GM12878 (cell line): Measurements from ENCODE around the gene POU2AF1. TPM values are rescaled to one million over a fixed set of nuclear protein-coding genes. Genes with fewer than 3 reads are reported as not detected.

ENCODE experiments used
- CEBPB ChIP-seq, 2 experiments: fragments of 150-350 bp in 1 of 2; IDR thresholded peaks; 2 replicates each; pipeline ENCODE4 v1.6.1; 2012 to 2014; ENCODE audit warnings: low read depth in 2 of 2, low read length in 2 of 2, borderline replicate concordance in 1 of 2, inconsistent platforms in 1 of 2
- EZH2 ChIP-seq: IDR thresholded peaks from 2 replicates; pipeline ENCODE4 v1.6.1; 2012; ENCODE audit warnings: low read depth, mild to moderate bottlenecking, control low read depth, inconsistent platforms, low read length, borderline replicate concordance; ENCODE audit not compliant: control insufficient read depth
- HCFC1 ChIP-seq: fragments of 150-350 bp; IDR thresholded peaks from 2 replicates; pipeline ENCODE4 v1.6.1; 2014; ENCODE audit warnings: low read length
- HDGF ChIP-seq: fragments of 450-650 bp; IDR thresholded peaks from 2 replicates; pipeline ENCODE4 v1.6.1; 2016; ENCODE audit warnings: antibody characterized with exemption
- IKZF2 ChIP-seq, 2 experiments: fragments of 450-650 bp; IDR thresholded peaks; 2 replicates each; pipeline ENCODE4 v1.6.1; 2017; ENCODE audit warnings: mild to moderate bottlenecking in 2 of 2, moderate library complexity in 2 of 2
- JUND ChIP-seq: IDR thresholded peaks from 2 replicates; pipeline ENCODE4 v1.6.1; 2012; ENCODE audit warnings: low read depth, mild to moderate bottlenecking, low read length, improper control_type of control experiment, moderate library complexity
- KAT2A ChIP-seq: conservative IDR thresholded peaks from 2 replicates; pipeline ENCODE4 v1.6.1; 2011; ENCODE audit warnings: low read depth, low read length; ENCODE audit not compliant: control insufficient read depth
- LARP7 ChIP-seq: fragments of 450-650 bp; IDR thresholded peaks from 2 replicates; pipeline ENCODE4 v1.6.1; 2017; ENCODE audit warnings: mild to moderate bottlenecking
- MTA3 ChIP-seq: IDR thresholded peaks from 2 replicates; pipeline ENCODE4 v1.6.1; 2012; ENCODE audit warnings: low read length, inconsistent platforms, borderline replicate concordance
- MYB ChIP-seq: fragments of 150-350 bp; IDR thresholded peaks from 2 replicates; pipeline ENCODE4 v1.6.1; 2014; ENCODE audit warnings: mild to moderate bottlenecking, low read depth, low read length, borderline replicate concordance
- PAX8 ChIP-seq: fragments of 450-650 bp; IDR thresholded peaks from 2 replicates; pipeline ENCODE4 v1.6.1; 2017; ENCODE audit warnings: mild to moderate bottlenecking, moderate library complexity
- PML ChIP-seq: IDR thresholded peaks from 2 replicates; pipeline ENCODE4 v1.6.1; 2012; ENCODE audit warnings: low read length, inconsistent platforms
- RAD51 ChIP-seq: fragments of 450-650 bp; IDR thresholded peaks from 2 replicates; pipeline ENCODE4 v1.6.1; 2016; ENCODE audit warnings: moderate library complexity, mild to moderate bottlenecking, inconsistent platforms
- SPI1 ChIP-seq: IDR thresholded peaks from 2 replicates; pipeline ENCODE4 v1.6.1; 2011; ENCODE audit warnings: low read depth, mild to moderate bottlenecking, low read length, moderate library complexity, borderline replicate concordance; ENCODE audit not compliant: insufficient read depth
- SRF ChIP-seq, 2 experiments: IDR thresholded peaks; 2 replicates each; pipeline ENCODE4 v1.6.1; 2011; ENCODE audit warnings: low read depth in 2 of 2, low read length in 2 of 2, mild to moderate bottlenecking in 1 of 2, moderate library complexity in 1 of 2
- STAT3 ChIP-seq: IDR thresholded peaks from 2 replicates; pipeline ENCODE4 v1.6.1; 2011; ENCODE audit warnings: low read depth, low read length, improper control_type of control experiment
- TCF7 ChIP-seq: IDR thresholded peaks from 2 replicates; pipeline ENCODE4 v1.6.1; 2014; ENCODE audit warnings: antibody characterized with exemption, borderline replicate concordance
- YY1 ChIP-seq: IDR thresholded peaks from 2 replicates; pipeline ENCODE4 v1.6.1; 2011; ENCODE audit warnings: low read depth, mild to moderate bottlenecking, low read length
- polyA plus RNA-seq, 11 experiments: library from polyadenylated mRNA; depleted of rRNA in 4 of 11; unstranded in 6 of 11; stranded (reverse) in 5 of 11; fragments of >200 nt; fragmentation: Nextera tagmentation in 4 of 11; fragmentation: Illumina TruSeq in 1 of 11; extraction: Ambion mirVana in 4 of 11; extraction: Trizol in 1 of 11; gene quantifications; 1 replicate in 1 of 11; 2 replicates in 10 of 11; pipeline versions ENCODE4 v1.2.1 to v1.2.3, GENCODE V29; 2011 to 2016; ENCODE audit warnings: inconsistent platforms in 2 of 11, missing spikeins in 2 of 11, low read depth in 1 of 11
- total RNA-seq, 4 experiments: library from RNA; depleted of rRNA in 3 of 4; stranded (reverse); fragments of >200 nt in 3 of 4; fragmentation: Illumina TruSeq in 1 of 4; extraction: Trizol in 1 of 4; gene quantifications; 2 replicates each; pipeline versions ENCODE4 v1.2.1 to v1.2.3, GENCODE V29; 2013 to 2021
- TF ChIP-seq, protein P1 (sequence below): fragments of 450-650 bp; formaldehyde crosslinking; IDR thresholded peaks from 2 replicates; pipeline ENCODE4 v1.4.0; 2022; ENCODE audit warnings: mild to moderate bottlenecking, moderate library complexity
- TF ChIP-seq, protein P2 (sequence below): fragments of 450-650 bp; conservative IDR thresholded peaks from 2 replicates; pipeline ENCODE4 v1.6.1; 2017; ENCODE audit warnings: mild to moderate bottlenecking, moderate library complexity
- TF ChIP-seq, protein P3 (sequence below): fragments of 450-650 bp; IDR thresholded peaks from 2 replicates; pipeline ENCODE4 v1.6.1; 2016; ENCODE audit warnings: mild to moderate bottlenecking, moderate library complexity, borderline replicate concordance

POU2AF1 gene
- total and polyA plus RNA-seq, 10 of the 15 experiments (the other 5 are each of a cell fraction or from before 2014, with no cell fraction given): 13.1 to 169 (median 75.5) TPM

DNA sequence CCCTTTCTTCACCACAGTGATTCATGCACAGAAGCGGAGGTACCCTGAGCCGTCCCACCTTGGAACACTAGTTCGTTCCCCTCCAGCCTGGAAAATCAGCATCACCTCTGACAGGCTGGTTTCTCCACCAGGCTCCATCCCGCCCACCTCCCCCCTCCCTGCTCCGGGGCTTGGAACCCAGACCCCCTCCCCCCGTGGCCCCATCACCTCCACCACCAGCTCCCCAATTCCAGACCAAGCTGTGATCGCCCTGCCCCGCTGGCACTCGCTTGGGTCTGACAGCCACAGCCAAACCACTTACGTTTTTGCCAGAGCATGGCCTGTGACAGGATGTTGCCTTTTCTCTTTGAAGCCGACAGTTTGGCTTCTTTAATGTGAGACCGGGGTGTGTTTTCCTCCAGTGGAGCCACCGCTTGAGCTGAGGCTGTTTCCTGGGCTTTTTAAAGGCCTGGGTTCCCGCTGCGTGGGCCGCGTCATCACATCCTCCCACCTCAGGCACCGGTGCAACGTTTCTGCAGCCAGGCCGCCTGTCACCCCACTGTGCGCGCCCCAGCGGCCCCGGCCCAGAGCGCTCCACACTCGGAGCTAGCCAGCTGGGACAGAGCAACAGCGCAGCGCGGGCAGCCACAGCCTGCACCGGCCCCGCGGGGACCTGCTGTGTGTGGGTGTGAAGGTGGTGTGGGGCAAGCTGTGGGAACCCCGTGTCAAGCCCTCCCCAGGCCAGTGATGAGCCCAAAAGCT is at the start of gene POU2AF1 (continued):
- TF ChIP-seq, protein P1, sequence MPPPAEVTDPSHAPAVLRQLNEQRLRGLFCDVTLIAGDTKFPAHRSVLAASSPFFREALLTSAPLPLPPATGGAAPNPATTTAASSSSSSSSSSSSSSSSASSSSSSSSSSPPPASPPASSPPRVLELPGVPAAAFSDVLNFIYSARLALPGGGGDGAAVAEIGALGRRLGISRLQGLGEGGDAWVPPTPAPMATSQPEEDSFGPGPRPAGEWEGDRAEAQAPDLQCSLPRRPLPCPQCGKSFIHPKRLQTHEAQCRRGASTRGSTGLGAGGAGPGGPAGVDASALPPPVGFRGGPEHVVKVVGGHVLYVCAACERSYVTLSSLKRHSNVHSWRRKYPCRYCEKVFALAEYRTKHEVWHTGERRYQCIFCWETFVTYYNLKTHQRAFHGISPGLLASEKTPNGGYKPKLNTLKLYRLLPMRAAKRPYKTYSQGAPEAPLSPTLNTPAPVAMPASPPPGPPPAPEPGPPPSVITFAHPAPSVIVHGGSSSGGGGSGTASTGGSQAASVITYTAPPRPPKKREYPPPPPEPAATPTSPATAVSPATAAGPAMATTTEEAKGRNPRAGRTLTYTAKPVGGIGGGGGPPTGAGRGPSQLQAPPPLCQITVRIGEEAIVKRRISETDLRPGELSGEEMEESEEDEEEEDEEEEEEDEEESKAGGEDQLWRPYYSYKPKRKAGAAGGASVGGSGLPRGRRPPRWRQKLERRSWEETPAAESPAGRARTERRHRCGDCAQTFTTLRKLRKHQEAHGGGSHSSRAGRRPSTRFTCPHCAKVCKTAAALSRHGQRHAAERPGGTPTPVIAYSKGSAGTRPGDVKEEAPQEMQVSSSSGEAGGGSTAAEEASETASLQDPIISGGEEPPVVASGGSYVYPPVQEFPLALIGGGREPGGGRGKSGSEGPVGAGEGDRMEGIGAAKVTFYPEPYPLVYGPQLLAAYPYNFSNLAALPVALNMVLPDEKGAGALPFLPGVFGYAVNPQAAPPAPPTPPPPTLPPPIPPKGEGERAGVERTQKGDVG (CRISPR knock-in tag): no peak
- TF ChIP-seq KAT2A: no peak
- no peak for TF ChIP-seq CEBPB (IDR thresholded peaks at IDR 0.05; ENCODE audit: borderline replicate concordance in 1 of 2, low read depth in 2 of 2, low read length in 2 of 2)
- peak; percentile 23; the same call in 1 of the 2 replicates for TF ChIP-seq HCFC1
- TF ChIP-seq STAT3: no peak
- TF ChIP-seq SRF (IDR thresholded peaks at IDR 0.05; ENCODE audit: low read depth in 2 of 2, low read length in 2 of 2): no peak
- no peak for TF ChIP-seq RAD51
- TF ChIP-seq LARP7: peak; percentile 97
- TF ChIP-seq PAX8: no peak
- peak; percentile 97 for TF ChIP-seq PML
- TF ChIP-seq MTA3: no peak
- no peak for TF ChIP-seq TCF7
- TF ChIP-seq, protein P2, sequence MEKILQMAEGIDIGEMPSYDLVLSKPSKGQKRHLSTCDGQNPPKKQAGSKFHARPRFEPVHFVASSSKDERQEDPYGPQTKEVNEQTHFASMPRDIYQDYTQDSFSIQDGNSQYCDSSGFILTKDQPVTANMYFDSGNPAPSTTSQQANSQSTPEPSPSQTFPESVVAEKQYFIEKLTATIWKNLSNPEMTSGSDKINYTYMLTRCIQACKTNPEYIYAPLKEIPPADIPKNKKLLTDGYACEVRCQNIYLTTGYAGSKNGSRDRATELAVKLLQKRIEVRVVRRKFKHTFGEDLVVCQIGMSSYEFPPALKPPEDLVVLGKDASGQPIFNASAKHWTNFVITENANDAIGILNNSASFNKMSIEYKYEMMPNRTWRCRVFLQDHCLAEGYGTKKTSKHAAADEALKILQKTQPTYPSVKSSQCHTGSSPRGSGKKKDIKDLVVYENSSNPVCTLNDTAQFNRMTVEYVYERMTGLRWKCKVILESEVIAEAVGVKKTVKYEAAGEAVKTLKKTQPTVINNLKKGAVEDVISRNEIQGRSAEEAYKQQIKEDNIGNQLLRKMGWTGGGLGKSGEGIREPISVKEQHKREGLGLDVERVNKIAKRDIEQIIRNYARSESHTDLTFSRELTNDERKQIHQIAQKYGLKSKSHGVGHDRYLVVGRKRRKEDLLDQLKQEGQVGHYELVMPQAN: peak; percentile 82
- no peak for TF ChIP-seq SPI1
- TF ChIP-seq IKZF2 (IDR thresholded peaks at IDR 0.05): peak in 1 of 2 experiments; percentile 83; a peak in 3 of 4 replicates
- no peak for TF ChIP-seq MYB
- TF ChIP-seq YY1: peak; percentile 13; the same call in 1 of the 2 replicates
- TF ChIP-seq, protein P3, sequence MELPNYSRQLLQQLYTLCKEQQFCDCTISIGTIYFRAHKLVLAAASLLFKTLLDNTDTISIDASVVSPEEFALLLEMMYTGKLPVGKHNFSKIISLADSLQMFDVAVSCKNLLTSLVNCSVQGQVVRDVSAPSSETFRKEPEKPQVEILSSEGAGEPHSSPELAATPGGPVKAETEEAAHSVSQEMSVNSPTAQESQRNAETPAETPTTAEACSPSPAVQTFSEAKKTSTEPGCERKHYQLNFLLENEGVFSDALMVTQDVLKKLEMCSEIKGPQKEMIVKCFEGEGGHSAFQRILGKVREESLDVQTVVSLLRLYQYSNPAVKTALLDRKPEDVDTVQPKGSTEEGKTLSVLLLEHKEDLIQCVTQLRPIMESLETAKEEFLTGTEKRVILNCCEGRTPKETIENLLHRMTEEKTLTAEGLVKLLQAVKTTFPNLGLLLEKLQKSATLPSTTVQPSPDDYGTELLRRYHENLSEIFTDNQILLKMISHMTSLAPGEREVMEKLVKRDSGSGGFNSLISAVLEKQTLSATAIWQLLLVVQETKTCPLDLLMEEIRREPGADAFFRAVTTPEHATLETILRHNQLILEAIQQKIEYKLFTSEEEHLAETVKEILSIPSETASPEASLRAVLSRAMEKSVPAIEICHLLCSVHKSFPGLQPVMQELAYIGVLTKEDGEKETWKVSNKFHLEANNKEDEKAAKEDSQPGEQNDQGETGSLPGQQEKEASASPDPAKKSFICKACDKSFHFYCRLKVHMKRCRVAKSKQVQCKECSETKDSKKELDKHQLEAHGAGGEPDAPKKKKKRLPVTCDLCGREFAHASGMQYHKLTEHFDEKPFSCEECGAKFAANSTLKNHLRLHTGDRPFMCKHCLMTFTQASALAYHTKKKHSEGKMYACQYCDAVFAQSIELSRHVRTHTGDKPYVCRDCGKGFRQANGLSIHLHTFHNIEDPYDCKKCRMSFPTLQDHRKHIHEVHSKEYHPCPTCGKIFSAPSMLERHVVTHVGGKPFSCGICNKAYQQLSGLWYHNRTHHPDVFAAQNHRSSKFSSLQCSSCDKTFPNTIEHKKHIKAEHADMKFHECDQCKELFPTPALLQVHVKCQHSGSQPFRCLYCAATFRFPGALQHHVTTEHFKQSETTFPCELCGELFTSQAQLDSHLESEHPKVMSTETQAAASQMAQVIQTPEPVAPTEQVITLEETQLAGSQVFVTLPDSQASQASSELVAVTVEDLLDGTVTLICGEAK: no peak
- TF ChIP-seq HDGF: peak; percentile 44; the same call in 1 of the 2 replicates
- TF ChIP-seq JUND: no peak
- TF ChIP-seq EZH2: no peak
